NCI-H446 (cell line): ENCODE results near the gene STING1.
"Not testable (repeated sequence)": the region's sequence is repeated elsewhere in the genome, so short reads cannot be mapped to it uniquely, and the experiment has no call there.

ENCODE experiments used
- DNase-seq, 2 experiments: peaks; one replicate each; lab custom pipeline; 2025; lab: John Stamatoyannopoulos, UW

Gene STING1

GRCh38 chr5:139503036-139503817 is 20.7 kb upstream of the STING1 start:
- DNase-seq: not testable (repeated sequence)

GRCh38 chr5:139501381-139501780 is 18.8 kb upstream of the STING1 start:
- no peak for DNase-seq

DNA sequence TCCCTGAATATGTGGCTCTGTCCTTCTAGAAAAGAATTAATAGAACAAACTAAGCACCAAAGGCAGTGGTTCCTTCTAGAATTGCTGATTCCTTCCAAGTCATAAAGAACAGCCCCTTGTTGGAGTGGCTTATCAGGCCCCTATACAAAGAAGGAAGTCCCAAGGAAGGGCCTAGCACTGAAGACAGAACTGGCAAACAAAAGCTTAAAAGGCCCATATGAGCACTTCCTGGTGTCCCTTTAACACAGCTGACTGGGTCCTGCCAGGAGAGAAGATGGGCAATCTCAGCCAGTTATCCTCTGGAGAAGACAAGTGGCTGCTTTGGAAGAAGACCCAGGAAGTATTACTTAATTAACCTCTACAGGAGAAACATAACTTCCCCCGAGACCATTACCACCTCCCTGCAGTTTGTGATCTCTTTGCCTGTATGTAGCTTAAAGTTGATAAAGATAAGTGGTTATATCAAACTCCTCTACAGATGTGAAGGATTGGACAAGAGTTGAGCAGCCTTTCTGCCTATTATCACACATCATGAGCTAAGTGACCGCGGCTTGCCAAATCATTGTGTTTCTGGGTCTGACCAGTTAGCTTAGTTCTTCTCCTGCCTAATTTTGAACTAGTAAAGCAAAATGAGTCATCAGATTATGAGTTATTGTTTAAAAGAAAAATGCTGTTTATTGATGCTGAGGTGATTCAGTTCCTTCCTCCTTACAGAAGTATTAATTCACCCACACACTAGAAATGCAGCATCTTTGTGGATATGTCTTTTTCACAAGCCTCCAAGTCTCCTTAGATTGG is 13.3 kb upstream of the STING1 start:
- DNase-seq: no peak

DNA sequence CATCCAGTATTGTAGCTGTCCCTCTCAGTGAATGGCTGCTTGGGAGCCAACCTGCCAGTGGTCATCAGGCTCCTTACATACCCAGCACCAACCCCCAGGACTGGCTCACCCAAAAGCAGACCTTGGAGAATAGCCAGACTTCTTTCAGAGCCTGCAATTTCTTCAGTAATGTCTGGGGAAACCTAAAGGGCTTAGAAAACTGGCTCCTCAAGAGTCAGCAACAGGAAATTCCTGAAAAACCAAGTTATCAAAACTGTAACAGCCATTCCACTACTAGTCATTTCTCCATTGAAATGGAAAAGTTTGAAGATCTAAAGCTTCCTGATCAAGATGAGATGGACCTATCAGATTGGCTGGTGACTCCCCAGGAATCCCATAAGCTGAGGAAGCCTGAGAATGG is 12.3 kb upstream of the STING1 start:
- no peak for DNase-seq

DNA sequence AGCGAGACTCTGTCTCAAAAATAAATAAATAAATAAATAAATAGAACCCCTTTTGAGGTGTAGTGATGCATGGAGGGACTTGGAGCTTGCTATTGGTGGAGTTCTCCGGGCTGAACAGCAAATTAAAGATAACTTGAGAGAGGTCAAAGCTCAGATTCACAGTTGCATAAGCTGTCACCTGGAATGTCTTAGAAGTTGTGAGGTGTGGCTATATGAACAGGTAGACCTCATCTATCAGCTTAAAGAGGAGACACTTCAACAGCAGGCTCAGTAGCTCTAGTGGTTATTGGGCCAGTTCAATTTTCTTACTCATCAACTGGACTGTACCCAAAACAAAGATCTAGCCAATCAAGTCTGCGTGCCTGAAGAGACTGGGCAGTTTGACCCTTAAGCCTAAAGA is 11.7 kb upstream of the STING1 start:
- no peak for DNase-seq

GRCh38 chr5:139492700-139493192 is 10.2 kb upstream of the STING1 start:
- DNase-seq: no peak

DNA sequence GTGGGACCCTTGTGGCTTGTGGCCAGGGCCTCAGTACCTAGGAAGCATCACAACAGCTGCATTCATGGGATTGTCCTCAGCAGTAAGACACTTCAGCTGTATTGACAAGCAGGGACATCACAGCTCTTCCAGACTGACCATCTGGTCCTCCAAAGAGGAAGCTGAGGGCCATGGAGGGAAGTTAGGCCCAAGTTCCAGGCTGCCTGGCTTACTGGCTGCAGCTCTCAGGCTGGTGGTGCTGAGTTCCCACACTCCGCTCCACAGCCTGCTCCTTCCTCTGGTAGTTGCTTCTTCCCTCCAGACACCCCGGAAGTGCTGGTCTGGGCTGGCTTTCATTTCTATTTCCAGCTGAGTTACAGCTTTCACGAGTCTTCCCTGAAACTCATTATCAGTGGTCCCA is 5.7 kb upstream of the STING1 start:
- DNase-seq: no peak

GRCh38 chr5:139486201-139486600 is 3.6 kb upstream of the STING1 start:
- no peak for DNase-seq

GRCh38 chr5:139482890-139483208 is 291 bp upstream of the STING1 start:
- DNase-seq: not testable (repeated sequence)

GRCh38 chr5:139481580-139482049 is 943 bp downstream of the STING1 start:
- DNase-seq: no peak

GRCh38 chr5:139481122-139481533 is 1.4 kb downstream of the STING1 start:
- DNase-seq: no peak

- not testable (repeated sequence) for DNase-seq
Observed at GRCh38 chr5:139479729-139480128, 2.8 kb downstream of the STING1 start.

DNA sequence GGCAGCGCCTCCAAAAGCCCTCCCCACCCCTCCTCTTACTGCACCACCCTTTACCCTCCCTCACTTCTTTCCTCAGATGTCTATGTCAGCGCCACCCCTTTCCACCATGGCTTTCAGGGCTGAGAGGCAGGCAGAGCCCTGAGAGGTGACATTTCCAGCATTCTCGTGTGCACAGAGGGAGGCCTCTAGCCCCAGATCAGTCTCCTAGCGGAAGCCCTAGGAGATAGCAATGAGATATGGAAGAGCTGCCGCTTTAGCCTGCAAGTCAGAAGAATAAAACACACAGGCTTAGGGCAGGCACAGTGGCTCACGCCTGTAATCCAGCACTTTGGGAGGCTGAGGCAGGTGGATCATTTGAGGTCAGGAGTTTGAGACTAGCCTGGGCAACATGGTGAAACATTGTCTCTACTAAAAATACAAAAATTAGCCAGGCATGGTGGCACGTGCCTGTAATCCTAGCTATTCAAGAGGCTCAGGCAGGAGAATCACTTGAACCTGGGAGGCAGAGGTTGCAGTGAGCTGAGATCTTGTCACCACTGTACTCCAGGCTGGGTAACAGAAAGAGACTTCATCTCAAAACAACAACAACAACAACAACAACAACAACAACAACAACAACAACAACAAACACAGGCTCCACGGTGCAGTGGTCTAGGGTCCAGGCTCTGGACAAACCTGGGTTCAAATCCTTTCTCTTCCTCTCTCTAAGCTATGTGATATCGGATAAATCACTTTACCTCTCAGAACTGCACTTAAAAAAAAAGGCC is 3.7 kb downstream of the STING1 start:
- not testable (repeated sequence) for DNase-seq

DNA sequence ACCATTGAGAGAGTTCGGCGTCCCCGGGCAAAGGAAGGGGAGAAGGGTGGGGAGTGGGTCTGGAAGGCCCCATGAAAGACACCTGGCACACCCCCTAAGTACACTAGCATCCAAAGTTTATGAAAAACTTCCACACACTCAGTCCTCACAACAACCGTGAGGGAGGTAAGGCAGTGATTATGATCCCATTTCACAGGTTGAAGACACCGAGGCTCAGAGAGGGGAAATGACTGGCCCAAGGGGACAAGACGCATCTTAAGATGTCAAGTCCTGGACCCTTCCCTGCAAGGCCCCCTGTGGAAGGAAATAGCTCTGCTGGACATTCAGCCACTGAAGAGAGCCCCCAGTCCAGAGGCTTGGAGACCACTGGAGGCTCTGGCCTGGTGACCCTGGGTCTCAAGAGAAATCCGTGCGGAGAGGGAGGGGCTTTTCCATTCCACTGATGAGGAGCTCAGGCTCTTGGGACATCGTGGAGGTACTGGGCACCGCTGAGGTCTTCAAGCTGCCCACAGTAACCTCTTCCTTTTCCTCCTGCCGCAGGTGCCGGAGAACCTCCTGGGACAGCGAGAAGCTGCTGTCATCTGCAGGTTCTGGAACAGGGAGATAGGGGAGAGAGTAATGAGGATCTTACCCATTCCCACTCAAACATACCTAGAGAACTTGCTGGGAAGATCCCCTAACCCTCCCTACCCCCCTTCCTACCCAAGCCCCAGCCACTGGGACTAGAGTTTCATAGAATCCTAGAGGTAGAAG is 6.5 kb downstream of the STING1 start:
- no peak for DNase-seq

DNA sequence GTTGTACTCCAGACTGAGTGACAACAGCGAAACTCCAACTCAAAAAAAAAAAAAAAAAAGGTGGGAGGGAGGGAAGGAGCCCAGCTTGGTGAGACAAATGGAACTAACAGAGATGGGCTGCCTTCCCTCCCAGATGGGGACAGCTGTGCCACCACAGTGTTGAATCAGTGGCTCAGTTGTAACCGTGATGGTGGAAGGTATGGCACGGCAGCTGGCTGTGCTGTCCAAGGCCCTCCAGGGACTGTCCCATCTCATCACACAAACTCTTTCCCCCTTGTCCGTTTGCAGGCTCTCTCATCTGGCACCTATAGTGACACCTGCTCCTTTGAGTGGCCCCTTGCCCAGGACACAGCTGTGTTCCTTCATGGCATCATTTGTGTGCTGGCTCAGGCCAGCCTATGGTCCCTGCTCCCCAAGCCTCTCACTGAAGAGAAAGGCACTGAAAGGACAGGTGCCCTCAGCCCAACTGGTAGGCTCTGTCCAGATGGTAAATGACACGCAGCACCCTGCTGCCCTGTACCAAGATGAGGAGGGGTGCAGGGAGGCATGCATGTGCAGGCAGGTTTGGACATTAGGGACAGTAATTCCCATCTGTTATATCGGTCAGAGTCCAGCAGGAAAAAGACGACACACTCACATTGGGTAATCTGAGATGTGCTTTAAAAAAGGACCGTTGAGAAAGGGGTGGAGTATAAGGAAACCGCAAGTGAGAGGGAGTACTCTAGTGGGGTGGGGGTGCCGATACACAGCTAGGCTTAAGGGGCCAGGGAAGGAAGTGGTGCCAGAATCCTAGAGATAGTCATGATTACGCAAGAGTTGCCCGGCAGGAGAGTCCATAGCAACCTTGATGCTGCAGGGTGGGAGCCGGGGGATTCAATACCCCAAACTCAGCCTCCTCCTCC is 7.4 kb downstream of the STING1 start:
- no peak for DNase-seq

DNA sequence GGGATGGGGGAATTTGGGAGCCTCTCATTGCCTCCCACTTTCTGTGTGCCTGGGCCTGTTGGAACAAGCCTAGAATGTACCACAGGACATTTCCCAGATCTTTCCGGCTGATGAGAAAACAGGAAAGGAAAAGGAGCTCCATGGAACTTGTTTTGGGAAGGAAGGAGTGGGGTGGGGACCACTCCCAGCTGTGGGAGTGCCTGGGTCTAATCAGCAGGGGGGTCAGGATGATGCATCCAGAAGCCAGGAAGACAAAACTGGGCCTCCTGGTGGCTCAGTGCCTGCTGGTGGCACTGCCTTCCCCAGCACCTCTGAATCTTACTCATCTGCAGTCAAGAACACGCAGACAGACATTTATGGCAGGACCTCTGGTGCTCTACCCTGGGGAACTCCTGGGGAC is 9.0 kb downstream of the STING1 start:
- no peak for DNase-seq

DNA sequence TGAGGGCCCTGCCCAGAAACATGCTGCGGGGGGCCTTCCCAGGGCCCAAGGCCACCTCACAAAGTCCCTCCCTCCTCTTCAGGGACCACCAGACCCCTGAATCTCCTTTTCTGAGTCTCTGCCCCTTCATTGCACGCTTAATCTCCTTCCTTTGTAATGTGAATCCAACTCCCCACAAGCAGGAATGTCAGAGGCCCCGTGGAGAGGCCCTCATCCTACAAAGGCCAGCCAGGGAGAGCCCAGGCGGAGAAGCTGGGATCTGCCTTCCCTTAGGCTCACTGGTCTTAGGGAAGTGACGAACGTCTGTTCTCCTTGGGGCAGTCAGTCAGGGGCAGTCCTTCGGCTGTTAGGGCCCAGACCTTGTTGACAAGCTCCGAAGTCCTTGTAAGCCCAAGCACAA is 9.5 kb downstream of the STING1 start:
- DNase-seq: no peak

GRCh38 chr5:139472386-139473030 is 10.1 kb downstream of the STING1 start:
- no peak for DNase-seq

GRCh38 chr5:139470821-139471300 is 11.7 kb downstream of the STING1 start, which contains the start of gene SMIM33:
TSS of gene SMIM33 (plus strand) at chr5:139471004. CDS start at chr5:139471122, 118 bp downstream.
- no peak for DNase-seq

DNA sequence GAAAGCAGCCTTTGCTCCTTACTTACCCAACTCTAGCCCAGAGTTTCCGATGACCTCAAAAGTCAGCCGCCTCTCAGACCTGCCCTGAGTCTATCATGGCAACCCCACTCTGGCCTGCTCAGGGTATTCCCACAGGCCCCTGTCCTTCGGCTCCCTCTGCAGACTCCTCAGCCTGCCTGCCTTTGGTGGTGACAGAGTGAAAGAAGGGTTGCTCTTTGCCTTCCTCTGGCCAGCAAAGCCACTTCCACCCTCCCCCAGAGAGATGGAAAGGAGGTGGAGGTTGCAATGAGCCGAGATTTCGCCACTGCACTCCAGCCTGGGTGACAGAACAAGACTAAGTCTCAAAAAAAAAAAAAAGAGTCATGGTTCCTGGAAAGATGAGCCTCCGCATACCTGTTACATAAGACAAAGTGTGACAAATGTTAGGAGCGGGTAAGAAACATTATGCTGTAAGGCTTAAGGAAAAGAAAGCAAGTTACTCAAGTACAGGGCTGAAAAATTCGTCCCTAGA is 14.1 kb downstream of the STING1 start:
- DNase-seq: no peak
